SW 1271 (cell line): Measurements from ENCODE around the gene CYLD.

Experiments
- DNase-seq, 2 experiments: peaks; one replicate each; lab custom pipeline; 2025; lab: John Stamatoyannopoulos, UW

CYLD gene

DNA sequence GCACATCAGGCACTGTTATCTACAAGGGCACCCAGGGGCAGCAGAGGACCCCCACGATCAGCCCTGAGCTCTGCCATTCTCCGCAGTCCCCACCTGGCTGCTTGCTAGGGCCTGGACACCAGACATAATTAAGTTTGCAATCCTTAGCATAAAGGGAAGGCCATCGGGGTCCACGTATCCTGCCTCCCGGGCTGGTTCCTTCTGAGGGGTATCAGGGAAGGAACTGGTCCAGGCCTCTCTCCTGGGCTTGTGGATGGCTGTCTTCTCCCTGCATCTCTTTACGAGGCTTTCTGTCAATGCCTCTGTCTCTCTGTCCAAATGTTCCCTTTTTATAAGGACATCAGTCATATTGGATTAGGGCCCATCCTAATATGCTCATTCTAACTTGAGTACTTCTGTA is 77.8 kb downstream of the CYLD start:
- no peak for DNase-seq

DNA sequence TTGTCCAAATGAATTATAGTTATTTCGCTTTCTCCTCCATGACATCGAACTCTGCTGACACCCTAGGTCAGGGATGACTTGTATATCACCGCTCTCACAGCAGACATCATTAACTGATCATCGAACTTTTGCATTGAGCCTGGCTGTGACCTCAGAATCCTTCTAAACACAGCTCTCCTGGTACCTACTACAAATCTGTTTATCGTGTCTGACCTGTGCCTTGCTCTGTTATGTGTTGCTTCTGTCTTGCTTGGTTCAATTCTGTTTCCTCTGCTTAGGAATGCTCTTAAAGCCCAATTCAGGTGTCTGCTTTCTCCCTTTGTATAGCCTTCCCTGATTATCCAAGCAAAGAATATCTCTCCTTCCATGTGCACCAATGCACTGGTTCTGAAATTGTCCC is 78.3 kb downstream of the CYLD start:
- DNase-seq = no peak

DNA sequence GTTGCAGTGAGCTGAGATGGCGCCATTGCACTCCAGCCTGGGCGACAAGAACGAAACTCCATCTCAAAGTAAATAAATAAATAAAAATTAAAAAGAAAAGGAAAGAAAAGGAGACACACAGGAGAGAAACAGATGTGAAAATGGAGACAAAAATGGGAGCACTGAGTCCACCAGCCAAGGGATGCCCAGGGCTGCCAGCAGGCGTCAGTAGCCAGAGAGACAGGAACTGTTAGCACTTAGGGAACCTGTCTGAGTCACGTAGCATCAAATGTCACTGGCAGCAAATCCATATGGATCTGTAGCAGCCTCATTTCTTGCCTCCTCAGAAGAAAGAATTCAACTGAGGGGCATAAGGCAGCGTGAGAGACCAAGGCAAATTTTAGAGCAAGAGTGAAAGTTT is 79.7 kb downstream of the CYLD start:
- no peak for DNase-seq

DNA sequence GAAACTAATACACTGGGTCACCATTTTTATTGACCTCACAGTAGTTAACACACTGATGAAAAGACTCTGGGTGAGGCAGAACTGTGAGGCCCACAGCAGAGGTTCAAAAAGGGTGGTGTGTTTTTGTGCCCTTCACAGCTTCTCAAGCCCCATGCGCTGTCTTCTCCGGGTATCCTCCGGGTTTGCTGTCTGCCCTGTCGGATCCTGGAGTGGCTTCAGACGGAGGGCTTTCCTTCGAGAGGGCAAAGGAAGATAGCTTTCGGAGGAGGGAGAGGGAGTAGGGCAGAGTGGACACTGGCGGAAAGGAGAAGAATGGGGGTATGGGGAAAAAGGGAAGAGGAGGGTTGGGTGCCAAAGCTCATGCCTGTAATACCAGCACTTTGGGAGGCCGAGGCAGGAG is 80.8 kb downstream of the CYLD start:
- DNase-seq = no peak

DNA sequence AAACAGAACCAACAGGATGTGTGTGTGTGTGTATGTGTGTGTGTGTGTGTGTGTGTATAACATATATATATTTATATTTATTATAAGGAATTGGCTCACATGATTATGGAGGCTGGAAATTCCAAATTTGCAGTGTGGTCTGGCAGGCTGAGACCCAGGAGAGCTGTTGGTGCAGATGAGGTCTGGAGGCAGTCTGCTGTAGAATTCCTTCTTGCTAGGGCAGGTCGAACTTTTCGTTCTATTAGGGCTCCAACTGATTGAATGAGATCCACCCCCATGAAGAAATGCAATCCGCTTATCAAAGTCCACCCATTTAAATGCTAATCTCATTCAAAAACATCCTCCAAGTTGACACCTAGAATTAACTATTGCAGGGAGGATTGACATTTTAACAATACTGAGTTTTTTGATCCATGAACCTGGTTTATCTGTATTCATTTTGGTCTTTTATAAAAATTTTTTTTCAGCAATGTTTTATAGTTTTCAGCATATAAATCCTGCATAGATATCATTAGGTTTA is 85.0 kb downstream of the CYLD start:
- DNase-seq = no peak

DNA sequence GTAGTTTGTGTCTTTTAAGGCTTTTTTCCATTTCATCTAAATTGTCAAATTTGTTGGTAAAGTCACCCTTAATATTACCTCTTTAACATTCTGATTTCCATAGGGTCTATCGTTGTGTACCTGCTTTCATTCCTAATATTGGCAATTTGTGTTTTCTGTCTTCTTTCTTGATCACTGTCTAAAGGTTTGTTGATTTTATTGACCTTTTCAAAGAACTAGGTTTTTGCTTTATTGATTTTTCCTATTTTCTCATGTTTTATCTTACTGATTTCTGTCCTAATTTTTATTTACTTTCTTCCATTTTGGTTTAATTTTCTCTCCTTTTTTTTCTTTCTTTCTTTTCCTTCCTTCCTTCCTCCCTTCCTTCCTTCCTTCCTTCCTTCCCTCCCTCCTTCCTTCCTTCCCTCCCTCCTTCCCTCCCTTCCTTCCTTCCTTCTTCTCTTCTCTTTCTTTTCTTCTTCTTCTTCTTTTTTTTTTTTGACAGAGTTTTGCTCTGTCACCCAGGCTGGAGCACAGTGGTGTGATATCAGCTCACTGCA is 86.3 kb downstream of the CYLD start:
- no peak for DNase-seq

DNA sequence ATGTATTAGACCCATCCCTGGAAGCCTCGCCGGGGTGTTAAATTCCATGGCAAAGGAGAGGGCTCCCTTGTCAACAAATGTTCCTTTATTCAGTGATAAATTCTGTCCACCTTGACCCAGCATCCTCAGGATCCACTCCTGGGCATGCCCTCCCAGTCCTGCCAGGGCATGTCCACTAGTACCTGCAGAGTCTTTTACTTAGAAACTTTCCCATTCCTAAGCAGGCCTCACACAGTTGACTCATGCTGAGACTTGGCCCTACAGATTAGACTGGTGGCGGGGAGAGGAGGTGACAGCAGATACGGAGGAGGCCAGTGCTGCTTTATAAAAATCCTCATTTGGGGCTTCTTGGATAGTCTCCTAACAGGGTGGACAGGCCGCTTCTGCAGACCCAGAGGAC is 88.8 kb downstream of the CYLD start:
- DNase-seq = no peak

DNA sequence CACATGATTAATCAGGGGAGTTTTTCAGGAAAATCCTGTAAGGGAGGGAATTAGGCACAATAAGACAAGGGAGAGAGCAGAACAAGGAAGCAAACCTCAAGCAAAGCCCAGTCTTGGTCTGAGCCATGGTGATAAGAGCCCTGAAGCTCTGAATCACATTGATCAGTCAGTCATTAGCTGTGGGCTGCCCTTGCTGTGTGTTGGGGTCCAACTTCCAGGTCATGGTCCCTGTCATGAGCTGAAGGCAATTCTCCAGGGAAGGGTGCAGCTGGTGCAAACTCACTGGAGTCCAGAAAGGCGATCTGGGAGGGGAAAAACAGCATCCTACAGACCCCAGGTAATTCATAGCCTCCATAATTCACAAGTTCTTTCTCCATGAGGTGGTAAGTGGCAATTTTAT is 89.9 kb downstream of the CYLD start:
- DNase-seq = no peak

DNA sequence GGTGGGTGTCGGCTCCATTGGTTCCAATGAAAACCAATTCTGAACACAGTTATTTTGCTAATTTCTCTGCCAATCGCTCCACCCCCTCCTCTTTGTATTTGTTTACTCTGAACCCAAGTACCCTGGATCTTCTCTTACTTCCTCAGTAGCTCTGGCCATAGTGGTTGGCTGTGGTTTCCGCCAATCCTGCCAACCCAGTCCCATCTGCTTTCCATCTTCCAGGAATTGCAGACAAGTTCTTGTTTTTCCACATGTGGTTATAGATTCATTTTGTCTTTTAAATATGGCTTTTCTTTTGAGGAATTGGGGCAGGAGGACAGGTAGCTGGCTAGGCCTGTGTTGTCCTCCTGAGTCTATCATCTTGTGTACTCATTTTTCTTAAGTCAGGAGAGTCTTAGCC is 92.0 kb downstream of the CYLD start:
- DNase-seq = no peak

DNA sequence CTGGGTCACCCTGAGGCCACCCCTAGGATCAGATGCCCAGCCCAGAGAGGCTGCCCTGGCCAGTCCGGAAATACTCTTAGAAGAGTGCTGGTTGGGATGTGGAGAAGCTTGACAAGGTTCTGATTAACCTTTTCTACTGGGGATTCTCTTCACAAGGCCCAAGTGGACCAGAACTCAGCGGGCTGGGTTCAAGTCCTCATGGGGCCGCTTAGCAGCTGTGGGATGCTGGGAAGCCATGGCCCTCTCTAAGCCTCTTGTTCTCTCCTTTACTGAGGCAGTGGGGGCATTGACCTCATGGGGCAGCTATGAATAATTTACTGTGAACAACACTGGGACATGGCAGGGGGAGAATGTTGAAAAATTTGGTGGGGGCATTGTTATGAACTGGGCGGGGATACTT is 92.8 kb downstream of the CYLD start:
- no peak for DNase-seq

DNA sequence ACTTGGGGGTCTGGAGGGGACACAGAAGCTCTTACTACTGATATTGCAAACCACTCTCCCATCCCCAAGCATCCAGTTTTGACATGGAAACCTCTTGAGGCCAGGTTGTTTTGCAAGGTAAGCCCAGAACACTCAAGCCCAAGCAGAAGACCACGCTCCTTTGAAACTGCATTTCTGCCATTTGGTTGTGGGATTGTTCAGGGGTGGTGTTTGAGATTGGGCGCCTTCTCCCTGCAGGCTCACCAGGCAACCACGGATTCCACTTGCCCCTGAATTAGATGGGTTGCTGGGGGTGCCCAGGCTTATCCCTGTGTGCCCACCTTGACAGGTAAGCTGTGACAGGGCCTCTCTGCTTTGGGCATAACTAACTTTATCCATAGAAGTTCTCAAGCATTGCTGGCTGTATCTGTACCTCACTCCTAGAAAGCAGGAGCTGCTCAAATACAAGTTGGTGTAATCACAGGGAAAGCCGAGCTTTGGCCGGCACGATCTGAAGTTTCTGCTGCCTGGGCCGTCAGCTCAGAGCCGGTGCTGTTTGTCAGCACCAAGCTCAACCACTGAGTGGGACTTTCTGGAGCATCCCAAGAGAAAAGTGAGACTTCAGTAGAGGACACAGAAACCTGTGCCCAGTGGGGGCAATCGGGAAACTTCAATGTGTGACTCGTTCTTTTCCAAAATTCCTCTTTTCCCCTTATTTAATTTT is 93.6 kb downstream of the CYLD start:
- DNase-seq = no peak

DNA sequence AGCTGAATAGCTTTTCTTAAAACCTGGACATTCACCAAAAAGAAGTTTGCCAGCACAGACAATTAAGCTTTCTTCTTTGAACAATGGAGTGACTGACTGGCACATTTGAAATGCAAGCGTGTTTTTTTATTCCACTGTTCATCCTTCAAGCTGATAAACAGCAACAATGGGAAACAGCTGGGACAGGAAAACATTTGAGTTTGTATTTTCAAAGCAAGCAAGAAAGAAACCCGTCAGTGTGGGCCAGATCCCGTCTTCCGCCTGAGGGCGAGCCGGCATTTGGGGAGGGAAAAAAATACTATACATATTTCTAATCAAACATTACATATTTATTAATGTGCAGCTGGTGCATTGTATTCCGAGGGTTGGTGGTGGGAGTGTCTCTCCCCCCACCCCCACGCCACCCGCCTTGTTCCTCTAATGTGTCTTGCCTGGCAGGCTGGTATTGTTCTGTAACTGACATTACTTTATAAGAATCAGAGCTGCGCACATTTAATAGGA is 94.3 kb downstream of the CYLD start:
- DNase-seq = no peak

DNA sequence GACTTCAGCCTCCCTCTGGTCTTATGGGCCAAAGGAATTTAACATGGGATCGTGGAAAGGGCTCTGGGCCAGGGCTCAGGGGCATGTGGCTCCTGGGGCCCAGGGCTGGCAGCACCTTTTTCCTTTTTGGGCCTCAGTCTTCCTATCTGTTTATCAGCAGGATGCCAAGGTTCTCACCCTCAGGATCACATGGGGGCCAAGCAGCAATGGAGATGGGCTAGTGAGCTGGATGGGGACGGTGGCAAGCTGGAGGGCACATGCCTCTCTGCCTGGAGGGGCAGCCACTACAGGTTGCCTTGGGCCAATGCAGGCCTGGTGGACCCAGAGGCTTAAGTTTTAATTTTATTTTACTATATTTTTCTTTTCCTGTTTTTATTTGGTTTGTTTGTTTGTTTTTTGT is 95.4 kb downstream of the CYLD start:
- no peak for DNase-seq

DNA sequence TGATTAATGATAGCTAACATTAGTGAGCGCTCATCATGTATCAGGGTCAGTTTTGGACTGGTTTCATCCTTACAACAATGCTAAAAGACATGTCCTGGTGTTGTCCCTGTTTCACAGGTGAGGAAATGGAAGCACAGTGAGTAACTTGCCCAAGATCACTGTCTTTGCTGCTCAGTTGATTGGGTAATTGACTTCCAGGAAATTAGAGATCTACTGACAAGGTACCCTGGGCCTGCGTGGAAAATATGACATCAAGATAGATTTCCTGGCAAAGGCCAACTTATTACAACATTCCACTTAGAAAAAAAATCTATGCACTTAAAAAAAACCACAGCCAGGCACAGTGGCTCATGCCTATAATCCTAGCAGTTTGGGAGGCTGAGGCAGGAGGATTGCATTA is 96.3 kb downstream of the CYLD start:
- DNase-seq = no peak

DNA sequence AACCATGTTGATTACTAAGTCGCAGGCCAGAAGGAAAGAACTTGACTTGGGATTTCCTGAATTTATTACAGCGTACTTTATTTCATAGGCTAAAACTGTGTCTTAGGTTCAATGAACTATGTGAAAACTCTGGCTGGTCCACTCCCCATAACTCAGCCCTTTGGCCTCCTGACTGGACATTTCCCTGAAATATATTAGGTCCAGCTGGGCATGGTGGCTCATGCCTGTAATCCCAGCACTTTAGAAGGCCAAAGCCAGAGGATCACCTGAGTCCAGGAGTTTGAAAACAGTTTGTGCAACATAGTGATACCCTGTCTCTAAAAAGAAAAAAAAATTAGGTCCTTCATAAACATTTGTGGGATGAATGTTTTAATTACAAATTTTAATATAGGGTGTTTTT is 97.0 kb downstream of the CYLD start:
- DNase-seq = no peak

DNA sequence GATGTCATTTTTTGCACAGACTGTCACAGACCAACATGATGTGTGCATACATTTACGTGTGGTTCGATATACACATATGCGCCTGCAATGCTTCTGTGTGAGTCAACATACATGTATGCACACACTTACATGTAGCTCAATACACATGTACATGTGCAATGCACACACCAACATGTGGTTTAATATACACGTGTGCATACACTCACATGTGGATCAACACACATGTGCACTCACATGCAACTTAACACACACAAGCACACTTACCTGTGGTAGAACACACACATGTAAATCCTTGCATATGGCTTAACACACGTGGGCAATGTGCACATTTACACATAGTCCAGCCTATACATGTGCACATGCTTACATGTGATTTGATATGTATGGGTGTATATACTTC is 97.5 kb downstream of the CYLD start:
- no peak for DNase-seq

DNA sequence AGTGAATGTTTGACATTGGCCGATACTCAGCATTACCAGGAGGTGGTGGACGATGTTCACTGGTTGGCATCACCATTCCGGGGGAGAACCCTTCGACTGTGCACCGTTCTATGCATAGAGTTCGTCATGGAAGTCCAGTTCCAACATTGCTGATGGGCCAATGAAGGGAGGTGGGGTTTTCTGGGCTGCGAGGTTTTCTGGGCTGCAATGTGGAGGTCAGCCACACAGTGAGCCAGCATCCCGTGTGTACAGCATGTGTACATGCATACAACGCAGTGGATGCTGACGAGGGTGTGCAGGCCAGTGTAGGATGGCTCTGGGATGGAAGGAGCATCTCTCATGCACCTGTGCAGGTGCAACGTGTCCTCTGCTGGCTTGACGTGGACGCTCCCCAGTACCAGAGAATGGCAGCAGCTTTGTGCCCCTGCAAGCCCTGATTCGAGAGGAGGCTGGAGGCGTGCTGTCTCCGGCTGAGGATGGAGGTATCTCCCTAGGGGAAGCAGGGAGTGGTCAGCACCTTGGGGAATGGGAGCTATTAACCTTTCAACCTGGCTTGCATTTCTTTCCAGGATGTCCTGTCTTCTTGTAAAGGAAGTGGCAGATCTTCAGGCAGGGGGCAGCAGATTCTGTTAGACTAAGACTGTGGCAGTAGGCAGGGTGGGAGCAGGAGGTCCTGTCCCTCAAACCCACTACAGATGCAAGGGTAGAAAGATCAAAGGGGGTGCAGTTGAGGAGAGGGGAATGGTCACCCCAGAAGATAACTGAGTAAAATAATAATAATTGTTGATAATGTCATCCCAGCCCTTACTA is 98.2 kb downstream of the CYLD start:
- no peak for DNase-seq

DNA sequence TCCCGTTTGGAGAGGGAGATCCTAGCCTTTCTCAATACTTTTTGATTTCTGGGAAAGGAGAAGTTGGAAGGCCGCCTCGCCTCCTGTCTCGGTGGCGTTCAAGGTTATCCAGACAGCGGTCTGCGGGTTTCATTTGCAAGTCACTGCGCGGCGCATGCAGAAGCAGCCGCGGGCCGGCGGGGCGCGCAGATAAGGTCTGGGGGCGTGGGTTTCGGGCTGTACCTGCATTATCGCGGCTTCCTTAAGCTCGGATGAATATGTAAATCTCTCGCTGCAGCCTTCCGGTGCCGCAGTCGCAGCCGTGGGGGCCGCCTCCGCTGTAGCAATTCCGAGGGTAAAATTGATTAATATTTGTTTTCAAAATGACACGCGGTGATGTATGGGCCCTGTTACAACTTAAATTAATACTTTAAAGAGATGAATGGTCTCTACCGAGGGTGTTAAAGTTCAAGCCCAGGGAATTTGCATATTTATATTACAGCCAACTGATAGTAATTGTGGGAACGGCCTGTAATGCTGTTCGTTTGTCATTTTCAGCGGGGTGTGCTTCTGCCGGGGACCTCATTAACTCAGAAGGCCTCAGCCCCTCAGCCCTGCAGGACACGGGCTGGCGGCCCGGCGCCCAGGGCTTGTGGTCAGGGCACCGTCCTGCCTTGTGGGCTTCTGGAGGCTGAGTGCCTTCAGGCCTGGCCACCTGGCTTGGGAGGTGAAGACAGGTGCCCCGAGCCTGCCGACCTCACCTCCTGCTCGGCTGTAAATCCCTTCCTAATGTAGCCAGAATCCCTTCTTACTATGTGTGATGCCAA is 99.4 kb downstream of the CYLD start:
- DNase-seq = no peak

DNA sequence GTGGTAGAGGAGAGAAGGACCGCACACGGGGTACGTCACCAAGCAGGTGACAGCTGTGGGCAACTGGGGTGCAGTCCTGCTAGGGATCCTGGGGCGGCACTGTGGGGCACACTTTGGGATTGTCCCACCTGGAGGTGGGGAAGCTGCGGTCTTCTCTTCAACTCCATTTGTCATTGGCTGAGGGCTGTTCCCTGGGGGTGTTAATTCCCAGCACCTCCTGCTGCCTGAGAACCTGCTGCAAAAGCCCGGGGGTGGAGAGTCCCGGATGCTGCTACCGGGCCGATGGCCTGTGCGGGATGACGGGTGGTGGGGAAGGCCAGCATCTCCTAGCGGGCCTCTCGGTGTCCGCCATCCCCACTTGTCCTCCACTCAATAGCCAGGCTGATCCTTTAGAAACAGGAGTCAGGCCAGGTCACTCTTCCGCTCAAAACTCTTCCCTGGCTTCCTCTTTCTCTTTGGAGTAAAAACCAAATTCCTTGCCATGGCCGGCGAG is 100.2 kb downstream of the CYLD start:
- DNase-seq = no peak

DNA sequence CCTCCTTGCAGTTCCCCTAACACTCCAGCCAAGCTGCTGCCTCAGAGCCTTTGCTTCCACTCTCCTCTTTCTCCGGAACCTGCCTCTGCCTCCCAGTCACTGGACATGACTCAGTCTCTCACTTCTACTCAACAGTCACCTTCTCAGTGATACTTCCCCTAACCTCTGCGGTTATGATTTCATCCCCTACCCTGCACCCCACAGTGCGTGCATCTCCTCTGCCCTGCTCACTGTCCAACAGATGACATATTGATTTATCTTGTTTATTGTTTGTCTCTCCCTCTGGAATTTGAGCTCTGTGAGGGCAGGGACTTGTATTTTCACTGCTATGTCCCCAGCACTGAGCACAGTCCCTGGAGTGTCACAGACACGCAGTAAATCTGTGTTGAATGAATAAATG is 100.7 kb downstream of the CYLD start:
- no peak for DNase-seq

DNA sequence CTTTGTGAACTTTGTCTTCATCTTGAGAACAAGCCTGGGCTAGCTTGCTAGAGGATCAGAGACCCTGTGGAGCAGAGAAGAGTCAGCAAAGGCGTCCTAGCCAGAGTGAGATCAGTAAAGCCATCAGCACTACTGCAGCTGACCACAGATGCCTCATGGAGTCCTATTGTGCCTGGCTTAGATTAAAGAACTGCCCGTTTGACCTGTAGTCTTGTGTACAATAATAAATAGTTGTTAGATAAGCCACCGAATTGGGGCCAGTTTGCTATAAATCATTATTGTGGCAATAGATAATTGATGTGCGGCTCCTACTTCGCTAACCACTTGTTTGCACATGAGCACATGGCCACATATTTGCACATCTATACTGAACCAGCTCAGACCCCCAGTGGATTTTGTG is 103.0 kb downstream of the CYLD start:
- no peak for DNase-seq

DNA sequence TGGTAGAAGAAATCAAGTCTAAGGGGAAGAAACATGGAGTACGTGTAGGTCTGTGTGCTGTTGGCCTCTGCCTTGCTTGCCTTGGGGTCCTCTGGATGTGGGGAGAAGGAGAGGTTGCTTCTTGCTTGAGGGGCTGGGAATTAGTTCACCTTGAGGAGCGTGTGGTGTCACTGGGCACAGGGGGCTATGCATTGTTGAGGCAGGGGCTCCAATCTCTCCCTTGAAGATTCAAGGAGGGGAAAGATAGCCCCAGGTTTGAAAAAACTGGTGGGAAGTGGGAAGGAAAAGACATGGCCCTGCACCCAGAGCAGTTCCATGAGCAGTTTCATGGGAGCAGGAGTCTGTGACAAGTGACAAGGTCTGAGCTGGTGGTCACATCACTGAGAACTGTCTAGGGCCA is 103.4 kb downstream of the CYLD start:
- no peak for DNase-seq
